HG03520 (cell line): Measurements from ENCODE around the gene ADAMTSL4.
"Not testable (repeated sequence)": the region's sequence is repeated elsewhere in the genome, so short reads cannot be mapped to it uniquely, and the experiment has no call there.

Experiments used
- ATAC-seq: cut with Tn5 transposase; IDR thresholded peaks from one replicate; pipeline ENCODE4 v1.9.1; 2021; ENCODE audit warnings: mild to moderate bottlenecking, moderate library complexity; ENCODE audit not compliant: unreplicated experiment

The ADAMTSL4 gene

DNA sequence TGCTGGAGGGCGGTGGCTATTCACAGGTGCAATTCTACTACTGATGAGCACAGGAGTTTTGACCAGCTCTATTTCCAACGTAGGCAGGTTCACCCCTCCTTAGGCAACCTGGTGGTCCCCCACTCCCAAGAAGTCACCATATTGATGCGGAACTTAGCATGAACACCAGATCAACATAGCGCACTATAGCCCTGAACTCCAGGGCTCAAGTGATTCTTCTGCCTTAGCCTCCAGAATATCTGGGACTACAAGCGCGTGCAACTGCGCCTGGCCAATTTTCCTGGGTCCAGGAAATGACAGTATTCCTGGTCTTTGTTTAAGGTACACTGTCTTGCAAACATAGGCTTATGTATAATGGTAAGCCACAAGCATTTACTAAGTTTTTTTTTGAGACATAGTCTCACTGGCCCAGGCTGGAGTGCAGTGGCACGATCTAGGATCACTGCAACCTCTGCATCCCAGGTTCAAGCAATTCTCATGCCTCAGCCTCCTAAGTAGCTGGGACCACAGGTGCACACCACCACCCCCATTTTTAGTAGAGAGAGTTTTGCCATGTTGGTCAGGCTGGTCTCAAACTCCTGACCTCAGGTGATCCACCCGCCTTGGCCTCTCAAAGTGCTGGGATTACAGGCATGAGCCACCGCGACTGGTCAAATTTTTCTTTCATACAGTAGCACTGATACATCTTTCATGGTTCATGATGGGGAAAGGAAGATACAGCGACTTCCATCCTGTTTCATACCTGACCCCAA is 17.6 kb downstream of the ADAMTSL4 start:
- no peak for ATAC-seq

DNA sequence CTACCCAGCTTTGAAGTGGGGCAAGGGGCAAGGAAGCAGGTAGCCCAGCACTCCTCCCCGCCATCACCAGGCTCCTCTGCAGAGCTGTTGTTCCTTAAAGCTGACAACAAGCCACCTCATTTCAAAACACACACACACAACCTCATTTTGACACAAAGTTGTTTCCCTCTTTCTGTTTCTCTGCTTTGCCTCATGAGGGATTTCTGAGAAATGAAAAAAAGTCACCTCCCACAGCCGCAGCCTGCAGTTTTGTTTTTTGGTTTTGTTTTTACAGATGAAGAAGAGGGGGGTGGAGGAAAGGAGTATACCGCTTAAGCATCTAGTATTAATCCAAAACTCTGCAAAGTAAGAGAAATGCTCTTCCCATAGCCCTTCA is 18.1 kb downstream of the ADAMTSL4 start:
- ATAC-seq: peak; percentile 29

DNA sequence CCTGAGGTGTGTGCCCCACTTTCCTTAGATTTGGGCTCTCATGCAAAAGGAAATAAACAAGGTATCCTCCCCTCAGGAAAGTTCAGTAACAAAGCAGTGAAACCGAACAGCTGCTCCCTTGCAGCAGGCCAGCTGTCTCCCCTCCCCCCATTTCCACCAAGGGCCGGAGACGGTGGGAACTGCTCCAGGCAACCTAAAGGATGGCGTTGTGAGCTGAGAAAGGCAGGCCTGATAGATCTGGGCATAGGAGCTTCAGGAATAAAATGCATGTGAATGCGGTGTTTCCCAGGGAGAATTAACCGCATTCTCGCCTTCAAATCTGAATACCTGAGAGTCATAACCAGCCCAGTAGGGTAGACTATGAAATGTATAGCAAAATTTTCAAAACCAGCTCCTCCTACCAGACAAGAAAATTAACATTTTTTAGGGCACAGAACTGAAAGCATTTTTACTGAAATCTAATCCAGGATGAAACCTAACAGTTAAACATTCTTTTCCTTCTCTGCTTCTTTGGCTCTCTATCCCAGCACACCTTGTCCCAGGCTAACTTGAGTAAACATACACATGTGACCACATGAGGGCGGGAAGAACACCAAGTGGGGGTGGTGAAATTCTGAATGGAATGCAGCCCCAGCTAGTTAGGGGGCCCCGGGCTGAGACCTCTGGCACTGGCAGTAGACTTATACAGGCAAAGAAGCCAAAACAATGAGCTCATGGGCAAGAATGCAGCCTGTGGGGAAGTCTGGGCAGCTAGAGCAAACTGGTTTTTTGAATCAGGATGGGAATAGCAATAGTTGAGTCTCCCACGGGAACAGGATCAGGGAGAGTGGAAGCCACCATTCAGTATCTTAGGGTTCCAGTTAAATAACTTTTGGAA is 18.7 kb downstream of the ADAMTSL4 start:
- peak; percentile 14 for ATAC-seq

DNA sequence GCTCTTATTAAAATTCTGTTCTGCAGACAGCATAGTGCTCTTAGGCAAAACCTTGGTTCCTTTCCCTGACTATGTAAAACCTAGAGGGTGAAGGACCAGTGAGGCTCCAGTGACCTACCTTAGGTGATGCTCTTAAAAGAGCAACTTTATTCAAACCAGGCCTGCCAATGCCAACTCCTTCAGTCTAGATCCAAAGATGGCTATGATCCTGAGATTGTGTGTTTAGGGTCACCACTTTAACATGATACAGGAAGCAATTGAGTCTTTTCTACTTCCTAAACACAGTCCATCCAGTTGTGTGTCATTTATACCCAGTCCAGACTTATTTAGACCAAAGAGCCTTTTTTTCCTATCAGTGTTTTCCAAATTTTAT is 19.4 kb downstream of the ADAMTSL4 start:
- no peak for ATAC-seq

DNA sequence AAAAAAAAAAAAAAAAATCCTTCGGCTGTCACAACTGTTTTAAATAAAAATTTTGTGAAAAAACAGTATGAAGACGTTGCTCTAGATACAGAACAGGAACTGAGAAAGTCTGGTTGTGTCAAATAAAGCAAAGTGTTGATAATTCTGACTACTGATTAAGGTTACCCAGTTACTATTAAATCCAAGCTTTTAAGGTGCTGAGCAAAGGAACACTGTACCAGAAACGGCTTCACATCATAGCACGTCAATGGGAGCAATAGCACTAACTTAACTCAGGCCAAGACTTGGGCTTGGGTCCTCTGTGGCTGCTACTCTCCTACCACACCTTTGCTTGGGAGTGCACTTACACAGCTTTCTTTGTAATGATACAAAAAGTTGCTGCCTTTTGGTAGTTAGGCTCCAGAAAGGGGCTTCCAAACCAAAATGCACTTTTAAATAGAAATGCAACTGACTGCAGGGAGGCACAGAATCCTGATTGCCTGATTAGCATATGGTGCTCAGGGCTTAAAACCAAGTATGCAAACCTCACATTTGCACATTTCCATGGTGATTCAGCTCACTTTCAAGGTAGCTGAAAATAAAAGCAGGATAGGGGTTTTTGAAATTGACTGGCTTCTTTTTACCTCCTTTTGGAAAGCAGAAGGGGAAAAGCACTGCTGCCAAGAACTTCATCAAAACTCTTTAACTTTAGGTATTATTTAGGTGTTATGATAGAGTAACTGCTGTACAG is 23.9 kb downstream of the ADAMTSL4 start:
- ATAC-seq: no peak

DNA sequence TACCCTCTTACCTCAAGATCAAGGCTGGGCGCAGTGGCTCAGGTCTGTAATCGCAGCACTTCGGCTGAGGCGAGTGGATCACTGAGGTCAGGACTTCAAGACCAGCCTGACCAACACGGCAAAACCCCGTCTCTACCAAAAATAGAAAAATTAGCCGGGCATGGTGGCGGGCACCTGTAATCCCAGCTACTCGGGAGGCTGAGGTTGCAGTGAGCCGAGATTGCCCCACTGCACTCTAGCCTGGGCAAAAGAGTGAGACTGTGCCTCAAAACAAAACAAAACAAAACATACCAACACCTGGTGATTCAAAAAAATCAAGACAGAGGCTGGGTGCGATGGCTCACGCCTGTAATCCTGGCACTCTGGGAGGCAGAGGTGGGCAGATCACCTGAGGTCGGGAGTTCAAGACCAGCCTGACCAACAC is 24.5 kb downstream of the ADAMTSL4 start:
- ATAC-seq: not testable (repeated sequence)

DNA sequence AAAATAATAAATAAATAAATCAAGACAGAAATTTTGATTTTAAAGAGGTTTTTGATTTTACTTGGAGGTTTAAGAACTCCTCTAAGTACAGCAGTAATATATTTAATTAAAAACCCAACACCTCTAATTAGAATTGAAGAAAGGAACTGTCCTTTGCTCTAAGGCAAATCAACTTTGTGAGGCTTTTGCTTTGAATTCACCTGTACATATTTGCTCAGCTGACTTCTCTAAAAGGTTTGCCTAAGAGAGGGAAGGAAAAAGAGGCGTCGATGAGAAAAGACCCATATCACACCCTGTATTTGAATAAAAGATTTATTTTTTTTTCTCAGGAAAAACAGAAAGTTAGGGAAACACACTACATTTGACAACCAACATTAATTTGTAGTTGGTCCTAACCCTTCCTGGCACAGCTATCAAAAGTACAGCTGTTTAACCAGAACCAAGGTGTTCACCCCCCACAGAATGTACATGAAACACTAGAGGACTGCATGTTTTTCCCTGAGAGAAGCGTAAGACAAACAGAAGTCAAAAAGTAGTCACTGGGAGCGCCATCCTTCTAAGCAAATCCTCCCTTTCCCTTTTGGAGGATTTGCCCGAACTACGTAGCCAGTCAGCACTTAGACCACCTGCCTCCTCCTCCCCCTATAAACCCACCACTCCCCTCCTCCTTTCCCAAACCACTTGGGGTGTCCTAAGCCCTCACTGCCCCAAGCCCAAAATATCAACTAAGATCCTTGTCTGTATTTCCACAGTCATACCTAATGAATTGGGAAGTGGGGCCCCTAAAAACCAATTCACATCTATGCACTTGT is 25.3 kb downstream of the ADAMTSL4 start:
- ATAC-seq: no peak

DNA sequence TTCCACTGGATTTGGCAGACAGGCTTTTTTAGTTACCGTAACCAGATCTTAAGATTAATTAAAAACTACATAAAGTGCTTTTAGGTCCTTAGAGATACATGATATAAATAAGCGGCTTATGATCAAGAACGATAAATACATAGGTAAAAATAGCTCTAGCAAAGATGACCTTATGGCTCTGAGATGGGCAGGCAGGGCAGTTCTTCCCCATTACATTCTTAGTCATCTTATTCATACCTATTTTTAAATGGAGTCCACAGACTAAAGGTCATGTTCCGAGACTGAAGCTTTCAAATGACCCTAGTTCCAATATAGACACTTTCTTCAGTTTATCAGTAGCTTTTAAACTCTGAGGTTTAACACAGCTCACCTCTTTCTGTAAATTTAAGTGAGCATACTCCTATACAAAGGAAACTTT is 25.9 kb downstream of the ADAMTSL4 start:
- ATAC-seq: no peak

DNA sequence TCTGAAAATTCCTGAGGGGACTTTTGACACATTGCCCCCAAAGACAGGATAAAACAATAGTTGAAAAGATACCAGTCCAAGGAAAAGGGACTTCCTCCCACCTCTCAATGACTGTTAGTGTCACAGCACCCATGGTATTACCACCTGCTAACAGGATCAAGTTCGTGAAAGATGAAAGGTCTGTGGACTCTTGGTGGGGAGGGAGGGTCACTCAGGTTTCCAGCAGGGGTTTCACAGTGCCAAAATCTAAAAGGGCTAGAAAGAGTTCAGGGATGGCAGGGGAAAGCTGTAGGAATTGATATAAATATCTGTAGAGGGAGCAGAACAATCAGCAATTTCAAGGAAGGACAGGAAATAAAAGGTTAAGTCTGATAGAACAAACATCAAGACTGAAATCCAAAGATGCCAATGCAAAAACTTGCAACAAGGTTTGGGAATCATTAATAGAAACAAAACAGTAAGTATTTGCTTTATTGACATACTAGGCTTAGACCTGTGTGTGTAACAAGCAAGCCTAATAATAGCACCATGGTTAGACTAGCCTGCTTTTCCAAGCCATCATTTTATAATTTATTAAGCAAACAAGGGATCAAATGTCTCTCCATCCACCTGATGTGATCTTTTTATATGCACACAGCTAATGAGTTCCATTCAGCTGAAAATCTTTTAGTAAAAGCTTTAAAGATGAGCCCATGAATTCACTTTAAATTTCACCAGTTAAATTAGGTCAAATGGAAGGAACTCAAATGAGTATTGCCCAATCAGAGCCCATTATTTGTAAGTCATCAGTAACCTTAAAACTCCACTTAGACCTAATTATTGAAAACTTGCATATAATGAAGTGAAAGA is 26.5 kb downstream of the ADAMTSL4 start:
- no peak for ATAC-seq

DNA sequence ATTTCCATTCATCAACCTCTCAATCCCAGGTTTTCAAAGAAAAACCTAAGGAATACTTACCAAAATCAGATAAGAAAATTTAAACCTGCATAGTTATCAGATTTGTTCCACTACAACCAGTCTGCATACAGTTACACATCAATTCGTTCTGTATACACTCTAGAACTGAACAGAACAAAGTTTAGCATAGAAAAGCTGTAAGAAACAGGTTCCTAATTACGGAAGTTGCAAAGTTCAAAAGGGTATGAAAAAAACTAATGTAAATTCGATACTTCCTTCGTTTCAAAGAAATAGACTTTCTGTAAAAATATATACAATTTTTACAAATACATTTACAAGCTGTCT is 27.1 kb downstream of the ADAMTSL4 start:
- ATAC-seq: no peak

DNA sequence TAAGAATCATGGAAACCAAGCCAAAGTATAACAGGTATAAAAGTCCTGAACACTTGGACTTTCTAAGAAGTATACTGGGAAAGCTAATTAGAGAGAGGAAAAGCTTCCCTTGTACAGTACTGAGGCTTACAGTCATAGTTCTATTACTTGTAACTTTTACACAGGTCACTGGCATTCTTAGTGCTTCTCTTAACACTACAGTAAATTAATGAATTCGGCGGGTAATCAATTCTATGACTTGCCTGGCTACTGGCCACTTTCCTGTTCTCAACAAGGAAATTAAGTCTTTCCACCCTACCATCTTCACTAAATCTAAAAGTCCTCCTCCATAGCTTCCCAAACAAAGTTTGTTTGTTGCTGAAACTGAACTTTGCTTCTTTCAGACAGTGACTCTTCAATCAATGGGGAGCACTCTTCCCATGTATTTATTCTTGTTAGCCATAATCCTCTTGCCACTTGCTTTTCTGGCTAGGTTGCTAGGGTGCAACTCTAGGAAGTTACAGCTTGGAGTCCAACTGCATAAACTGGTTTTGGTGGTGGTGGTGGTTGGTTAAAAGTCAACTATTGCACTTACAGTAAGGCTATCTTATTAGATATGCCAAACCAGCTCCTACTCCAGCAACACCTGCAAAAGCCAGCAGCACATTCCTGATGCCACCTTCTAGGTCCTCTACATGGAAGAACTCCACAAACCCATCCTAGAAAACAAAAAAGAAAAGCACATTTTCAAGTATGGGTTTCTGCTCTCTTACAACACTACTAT is 27.8 kb downstream of the ADAMTSL4 start:
- ATAC-seq: no peak

DNA sequence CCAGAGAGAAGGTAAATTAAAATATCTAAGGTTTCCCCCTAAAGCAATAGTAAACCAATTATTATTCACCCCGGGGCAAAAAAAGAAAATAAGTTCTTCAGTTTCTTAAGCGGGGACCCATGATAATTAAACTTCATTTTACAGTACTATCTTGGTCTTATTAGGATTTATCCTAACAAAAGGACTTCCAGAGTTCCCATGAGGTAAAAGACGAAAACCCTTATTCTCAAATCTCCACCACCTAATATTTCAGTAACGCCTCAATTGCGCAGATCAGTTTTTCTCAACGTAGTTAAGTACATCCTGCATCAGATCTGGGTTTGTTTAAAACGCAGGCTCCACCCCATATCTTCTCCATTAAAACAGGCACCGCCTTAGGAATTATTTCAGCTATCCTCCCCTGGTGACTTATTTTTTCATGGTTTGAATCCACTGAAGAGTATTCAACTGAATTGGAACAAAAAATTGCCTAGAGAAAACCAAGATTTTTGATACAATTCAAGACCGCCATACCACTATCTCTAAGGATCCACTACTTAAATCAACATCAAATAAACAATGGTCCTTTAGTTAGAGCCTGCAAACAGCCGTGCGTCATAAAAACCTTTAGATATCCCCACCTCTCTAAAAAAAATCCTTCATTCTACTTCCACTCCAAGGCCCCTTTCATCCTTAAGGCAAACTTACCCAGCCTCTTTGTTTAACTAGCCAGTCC is 28.5 kb downstream of the ADAMTSL4 start:
- no peak for ATAC-seq

DNA sequence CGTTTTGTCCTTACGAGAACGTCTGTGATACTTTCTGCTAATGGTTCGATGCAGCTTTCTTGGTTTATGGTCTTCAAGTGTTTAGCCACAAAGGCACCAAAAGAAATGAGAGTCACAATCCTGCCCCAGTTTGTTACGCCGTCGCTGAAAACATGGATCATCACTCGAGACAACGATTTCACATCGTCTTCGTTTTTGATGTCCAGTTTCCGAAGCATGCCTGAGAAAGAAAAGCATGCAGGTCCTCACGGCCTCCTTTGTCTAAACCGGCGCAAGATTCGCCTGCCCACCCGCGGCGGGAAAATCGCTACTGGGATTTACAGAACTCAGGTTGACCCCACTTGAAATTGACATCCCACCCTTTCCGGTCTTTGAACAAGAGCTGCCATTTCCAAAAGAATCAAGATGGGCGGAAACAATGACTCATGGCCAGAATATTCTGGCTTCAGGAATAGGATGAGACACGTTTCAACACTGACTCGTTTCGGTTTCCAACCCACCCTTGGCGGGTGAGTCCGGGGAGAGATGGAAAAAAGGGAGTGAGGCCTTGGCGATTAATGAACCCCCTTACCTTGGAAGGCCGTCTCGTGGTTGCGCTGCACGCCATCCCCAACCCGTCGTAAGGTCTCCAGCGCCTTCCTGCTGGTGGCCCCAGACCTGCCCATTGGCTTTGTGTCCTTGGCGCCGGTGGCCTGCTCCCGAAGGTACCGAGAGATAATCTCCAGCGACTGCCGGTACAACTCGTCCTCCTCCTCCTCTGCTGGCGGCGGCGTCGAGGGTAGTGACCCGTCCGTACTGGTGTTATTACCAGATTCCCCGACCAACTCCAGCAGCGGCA is 29.3 kb downstream of the ADAMTSL4 start:
- ATAC-seq: no peak

DNA sequence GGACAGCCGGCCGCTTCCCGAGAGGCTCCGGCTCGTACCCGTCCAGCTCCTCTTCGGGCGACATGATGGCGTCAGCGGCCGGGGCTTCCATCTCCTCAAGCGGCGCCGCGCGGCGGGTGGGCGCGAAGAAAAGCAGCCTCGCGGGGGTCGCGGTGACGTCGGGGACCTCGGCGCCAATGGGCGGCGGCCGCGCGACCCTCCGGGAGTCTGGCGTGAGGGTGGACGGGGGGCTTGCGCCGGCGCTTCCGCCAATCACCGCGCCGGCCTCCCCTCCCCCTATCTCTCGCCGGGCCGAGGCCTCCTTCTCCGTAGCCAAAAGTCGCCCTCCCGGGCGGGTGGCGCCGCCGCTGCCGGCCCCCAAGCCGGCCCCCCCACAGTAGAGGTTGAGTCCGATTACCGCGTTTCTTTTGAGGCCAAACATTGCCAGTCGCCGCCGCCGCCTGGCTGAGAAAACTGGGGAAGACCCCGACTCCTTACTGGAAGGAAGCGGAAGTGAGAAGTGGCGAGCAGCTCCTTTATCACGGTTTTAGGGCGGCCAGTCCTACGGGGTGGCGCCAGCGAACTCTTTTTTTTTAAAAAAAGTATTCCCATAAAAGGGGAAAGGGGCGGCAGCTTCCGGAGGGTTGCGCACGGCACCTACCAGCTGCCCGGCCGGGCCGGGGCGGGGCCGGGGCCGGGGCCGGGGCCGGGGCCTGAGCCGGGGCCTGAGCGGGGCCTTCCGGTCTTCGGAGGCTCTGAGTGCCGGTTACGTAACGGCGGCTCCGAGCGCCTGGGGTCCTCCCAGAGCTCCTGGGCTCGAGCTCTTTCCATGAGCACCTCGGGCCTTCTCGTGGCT is 30.1 kb downstream of the ADAMTSL4 start, which contains the start of gene MCL1:
Gene MCL1, minus strand, starts transcription at position 501 of the 835 bp plus-strand sequence. Its CDS starts 80 bp downstream, at position 421.
- ATAC-seq: peak; percentile 83

DNA sequence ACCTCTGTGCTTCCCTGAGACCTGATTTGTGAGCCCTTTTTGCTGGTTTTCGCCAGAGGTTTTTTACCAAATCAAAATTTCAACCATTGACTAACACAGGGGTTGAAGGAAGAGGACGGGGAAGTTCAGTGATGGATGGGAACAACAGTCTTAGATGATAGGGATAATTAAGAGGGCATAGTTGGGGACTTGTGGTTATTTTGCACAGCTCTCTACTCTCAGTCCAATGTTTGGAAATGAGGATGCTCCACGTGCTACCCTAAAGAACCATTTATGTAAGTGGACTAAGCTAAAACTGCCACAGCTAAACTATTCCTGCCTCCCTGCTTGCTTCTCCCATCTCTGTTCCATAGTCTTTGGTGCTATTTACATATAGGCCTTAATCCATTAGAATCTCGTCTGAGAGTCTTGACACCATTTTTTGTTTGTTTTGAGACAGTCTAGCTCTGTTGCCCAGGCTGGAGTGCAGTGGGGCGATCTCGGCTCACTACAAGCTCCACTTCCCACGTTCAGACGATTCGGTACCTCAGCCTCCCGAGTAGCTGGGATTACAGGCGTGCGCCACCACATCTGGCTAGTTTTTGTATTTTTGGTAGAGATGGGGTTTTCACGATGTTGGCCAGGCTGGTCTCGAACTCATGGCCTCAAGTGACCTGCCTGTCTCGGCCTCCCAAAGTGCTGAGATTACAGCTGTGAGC is 30.9 kb downstream of the ADAMTSL4 start:
- ATAC-seq: no peak

DNA sequence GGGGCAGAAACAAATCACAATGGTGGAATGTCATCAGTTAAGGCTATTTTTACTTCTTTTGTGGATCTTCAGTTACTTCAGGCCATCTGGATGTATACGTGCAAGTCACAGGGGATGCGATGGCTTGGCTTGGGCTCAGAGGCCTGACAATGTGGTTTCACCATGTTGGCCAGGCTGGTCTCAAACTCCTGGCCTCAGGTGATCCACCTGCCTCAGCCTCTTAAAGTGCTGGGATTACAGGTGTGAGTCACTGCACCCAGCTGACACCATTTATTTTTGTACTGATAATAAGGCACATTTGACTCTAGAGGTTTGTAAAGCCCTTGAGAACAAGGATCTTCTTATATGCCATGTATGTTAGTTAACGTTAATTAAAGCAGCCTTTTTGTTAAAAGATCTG is 31.8 kb downstream of the ADAMTSL4 start:
- ATAC-seq: not testable (repeated sequence)
